ENCODE results near the gene TUBB4B.
"Not testable (repeated sequence)": the region's sequence is repeated elsewhere in the genome, so short reads cannot be mapped to it uniquely, and the experiment has no call there.

Gene TUBB4B

GRCh38 chr9:137234055-137234697 lies 6.9 kb upstream of the TUBB4B start:
- FAIRE-seq (no peak), DNase-seq (ENCODE audit: insufficient read length) (no peak)
- TF ChIP-seq POLR2AphosphoS5 (IDR thresholded peaks at IDR 0.05; ENCODE audit: low read depth, low read length) (no peak), POLR2A (IDR thresholded peaks at IDR 0.05; ENCODE audit: low read depth, low read length) (no peak), TAF1 (IDR thresholded peaks at IDR 0.05; ENCODE audit: borderline replicate concordance, low read depth, low read length) (no peak)

GRCh38 chr9:137234758-137235423 lies 6.2 kb upstream of the TUBB4B start:
- TF ChIP-seq TAF1 (IDR thresholded peaks at IDR 0.05; ENCODE audit: borderline replicate concordance, low read depth, low read length) (no peak), POLR2AphosphoS5 (IDR thresholded peaks at IDR 0.05; ENCODE audit: low read depth, low read length) (no peak), POLR2A (IDR thresholded peaks at IDR 0.05; ENCODE audit: low read depth, low read length) (no peak)
- DNase-seq (ENCODE audit: insufficient read length) (no peak), FAIRE-seq (no peak)

- FAIRE-seq (no peak), DNase-seq (ENCODE audit: insufficient read length) (no peak)
- TF ChIP-seq POLR2A (IDR thresholded peaks at IDR 0.05; ENCODE audit: low read depth, low read length) (no peak), POLR2AphosphoS5 (IDR thresholded peaks at IDR 0.05; ENCODE audit: low read depth, low read length) (no peak), TAF1 (IDR thresholded peaks at IDR 0.05; ENCODE audit: borderline replicate concordance, low read depth, low read length) (no peak)
Observed at GRCh38 chr9:137235424-137236237, 5.5 kb upstream of the TUBB4B start.

GRCh38 chr9:137236238-137236935 lies 4.7 kb upstream of the TUBB4B start:
- peak; percentile 100 for DNase-seq (ENCODE audit: insufficient read length)
- peak; percentile 96 for FAIRE-seq

GRCh38 chr9:137236936-137237421 lies 4.1 kb upstream of the TUBB4B start:
- DNase-seq (ENCODE audit: insufficient read length) (no peak), FAIRE-seq (peak; percentile 67)
- TF ChIP-seq POLR2A (IDR thresholded peaks at IDR 0.05; ENCODE audit: low read depth, low read length) (no peak), POLR2AphosphoS5 (IDR thresholded peaks at IDR 0.05; ENCODE audit: low read depth, low read length) (no peak), TAF1 (IDR thresholded peaks at IDR 0.05; ENCODE audit: borderline replicate concordance, low read depth, low read length) (no peak)

More at GRCh38 chr9:137236238-137236935, 4.7 kb upstream of the TUBB4B start:
- TF ChIP-seq POLR2AphosphoS5 (IDR thresholded peaks at IDR 0.05; ENCODE audit: low read depth, low read length) (no peak), POLR2A (IDR thresholded peaks at IDR 0.05; ENCODE audit: low read depth, low read length) (no peak)

GRCh38 chr9:137237759-137238726 lies 3.0 kb upstream of the TUBB4B start:
- TF ChIP-seq POLR2A (IDR thresholded peaks at IDR 0.05; ENCODE audit: low read depth, low read length) = no peak
- TF ChIP-seq POLR2AphosphoS5 (IDR thresholded peaks at IDR 0.05; ENCODE audit: low read depth, low read length) = no peak
- TF ChIP-seq TAF1 (IDR thresholded peaks at IDR 0.05; ENCODE audit: borderline replicate concordance, low read depth, low read length) = no peak
- FAIRE-seq = no peak

GRCh38 chr9:137239541-137240200 lies 1.4 kb upstream of the TUBB4B start:
- DNase-seq (ENCODE audit: insufficient read length); FAIRE-seq: not testable (repeated sequence)

More at GRCh38 chr9:137237759-137238726, 3.0 kb upstream of the TUBB4B start:
- no peak for DNase-seq (ENCODE audit: insufficient read length)

- TF ChIP-seq POLR2A (IDR thresholded peaks at IDR 0.05; ENCODE audit: low read depth, low read length) (no peak), POLR2AphosphoS5 (IDR thresholded peaks at IDR 0.05; ENCODE audit: low read depth, low read length) (no peak), TAF1 (IDR thresholded peaks at IDR 0.05; ENCODE audit: borderline replicate concordance, low read depth, low read length) (0 out of 2 replicates have a peak, but pooled peaks have one; percentile 9)
- peak; percentile 75 for DNase-seq (ENCODE audit: insufficient read length)
- FAIRE-seq = no peak
Observed at GRCh38 chr9:137240318-137240840, 708 bp upstream of the TUBB4B start.

GRCh38 chr9:137241490-137242268 lies 592 bp downstream of the TUBB4B start:
- peak; percentile 62 for DNase-seq (ENCODE audit: insufficient read length)
- no peak for FAIRE-seq
- TF ChIP-seq TAF1 (IDR thresholded peaks at IDR 0.05; ENCODE audit: borderline replicate concordance, low read depth, low read length) = no peak
- TF ChIP-seq POLR2AphosphoS5 (IDR thresholded peaks at IDR 0.05; ENCODE audit: low read depth, low read length) = no peak
- TF ChIP-seq POLR2A (IDR thresholded peaks at IDR 0.05; ENCODE audit: low read depth, low read length) = no peak
